ENCODE measurements around the gene GSC2. TPM values are rescaled to one million over a fixed set of nuclear protein-coding genes. Genes with fewer than 3 reads are reported as not detected.

GSC2 gene
- total and polyA plus RNA-seq, 2 of the 8 experiments (the other 6 are each of a cell fraction or from before 2014, with no cell fraction given): 0.17 to 0.48 TPM

- H3K79me2 ChIP-seq (ENCODE audit: control insufficient read depth in 1 of 2, insufficient read depth in 2 of 2, low read length in 2 of 2): peaks cover 20 to 57% of the 10 kb centered on the region in 2 experiments
- no peak overlapping the region for H2AFZ ChIP-seq (ENCODE audit: low read length)
- H2BK5ac ChIP-seq (ENCODE audit: low read depth, low read length): no peak overlapping the region
- no peak overlapping the region for H3K14ac ChIP-seq (ENCODE audit: insufficient read length)
- no peak overlapping the region for H3K56ac ChIP-seq (replicated peaks; ENCODE audit: insufficient read length, low read depth, low read length)
- H3K4me2 ChIP-seq (ENCODE audit: insufficient read depth in 1 of 2, low read depth in 2 of 2, low read length in 2 of 2): peak overlapping the region; percentile 50 to 94
- H3K9me3 ChIP-seq (ENCODE audit: insufficient read depth in 2 of 2, low read depth in 1 of 2, low read length in 1 of 2): no peaks in the 10 kb centered on the region
- POLR2A ChIA-PET (ENCODE audit: partially characterized antibody): interaction anchor here (1.3 to 3.6 kb wide), 4 partner anchors 10 to 53 kb away, joined by 3 to 21 read pairs (median 10); no protein-coding TSS in a partner anchor
- peak overlapping the region in 3 of 4 experiments; percentile 91 to 96 (median 94); a peak in 5 of 7 replicates for H3K9ac ChIP-seq (replicated peaks in 1 of 4; ENCODE audit: extremely low read depth in 1 of 4, low read depth in 3 of 4, low read length in 3 of 4)
- H3K4me1 ChIP-seq (replicated peaks in 1 of 4; ENCODE audit: control insufficient read depth in 3 of 4, insufficient read depth in 4 of 4, low read length in 3 of 4): peaks cover 0 to 9% (median 6%) of the 10 kb centered on the region in 4 experiments; a peak in 5 of 7 replicates
- H4K8ac ChIP-seq (ENCODE audit: extremely low read depth, insufficient read depth, low read length): no peak overlapping the region; the same call in 1 of the 2 replicates
- DNase-seq (ENCODE audit: low read depth in 1 of 2, low spot score in 2 of 2): no peak
- peaks cover 22 to 42% of the 10 kb centered on the region in 2 experiments for H4K20me1 ChIP-seq (replicated peaks in 1 of 2; ENCODE audit: control insufficient read depth in 1 of 2, insufficient read depth in 2 of 2, low read length in 2 of 2)
- H3K18ac ChIP-seq (ENCODE audit: extremely low read depth, low read length): peak overlapping the region; percentile 17; the same call in 1 of the 2 replicates
- H3K27me3 ChIP-seq (replicated peaks in 1 of 4; ENCODE audit: control insufficient read depth in 3 of 4, extremely low read depth in 1 of 4, insufficient read depth in 3 of 4, low read length in 3 of 4): no peaks in the 10 kb centered on the region
- H3K4me3 ChIP-seq (ENCODE audit: extremely low read depth in 1 of 4, insufficient read depth in 2 of 4, low read depth in 3 of 4, low read length in 4 of 4): peak overlapping the region; percentile 85 to 98 (median 92)
- no peak overlapping the region for H2AK5ac ChIP-seq (ENCODE audit: low read depth, low read length)
- H3K4ac ChIP-seq (replicated peaks; ENCODE audit: insufficient read length, low read depth, low read length): no peak overlapping the region
- peaks cover 9% of the 10 kb centered on the region for H3K23me2 ChIP-seq (ENCODE audit: low read depth, low read length)
- CTCF ChIA-PET (ENCODE audit: partially characterized antibody): interaction anchor here (0.9 to 2.4 kb wide), 7 partner anchors 8 to 25 kb away, joined by 3 to 8 read pairs (median 4); partner anchors contain the start of gene ESS2
- FAIRE-seq: no peak
- no peak overlapping the region for H2BK20ac ChIP-seq (ENCODE audit: low read length)
- H2BK12ac ChIP-seq (ENCODE audit: low read depth, low read length): no peak overlapping the region
- no peak overlapping the region for H4K91ac ChIP-seq (replicated peaks; ENCODE audit: insufficient read length, low read length)
- no peak overlapping the region for H2BK120ac ChIP-seq (replicated peaks; ENCODE audit: low read depth, low read length)
- H4K5ac ChIP-seq (ENCODE audit: insufficient read length, low read depth, low read length): no peak overlapping the region
- no peak overlapping the region for H2BK15ac ChIP-seq (ENCODE audit: low read length)
- WGBS, 2 experiments (ENCODE audit: extremely low coverage in 1 of 2, insufficient coverage in 1 of 2, insufficient read length in 1 of 2, insufficient replicate concordance in 2 of 2, low coverage in 1 of 2, low lambda C conversion rate in 2 of 2, missing lambda C conversion rate in 1 of 2): 31% methylated on average over 23 of the region's 23 CpGs; no CpG with 5 or more reads in 1 of the 2 experiments
- no peak overlapping the region for H3K27ac ChIP-seq (ENCODE audit: low read depth, low read length)
- H3K23ac ChIP-seq (ENCODE audit: insufficient read length): no peak overlapping the region
- no peaks in the 10 kb centered on the region; a peak in 2 of 8 replicates for H3K36me3 ChIP-seq (ENCODE audit: control insufficient read depth in 2 of 4, insufficient read depth in 4 of 4, low read length in 3 of 4)
- H3K79me1 ChIP-seq (ENCODE audit: low read depth, low read length): peaks cover 28% of the 10 kb centered on the region
- TF ChIP-seq POLR2AphosphoS5 (IDR thresholded peaks at IDR 0.05; ENCODE audit: low read depth, low read length): no peak
- no peak for TF ChIP-seq EP300 (IDR thresholded peaks at IDR 0.05; ENCODE audit: borderline replicate concordance in 1 of 2, low read depth in 2 of 2, low read length in 2 of 2)
- no peak for TF ChIP-seq RXRA (IDR thresholded peaks at IDR 0.05; ENCODE audit: insufficient read depth, low read depth, low read length)
- TF ChIP-seq KDM1A (IDR thresholded peaks at IDR 0.05; ENCODE audit: borderline replicate concordance, low read length): no peak
- no peak for TF ChIP-seq POU5F1 (IDR thresholded peaks at IDR 0.05; ENCODE audit: low read depth, low read length)
- no peak for TF ChIP-seq CTBP2 (IDR thresholded peaks at IDR 0.05; ENCODE audit: borderline replicate concordance, insufficient read depth, insufficient read length, low read length)
These were observed 29.1 kb downstream of the GSC2 start for GRCh38 chr22:19120829-19121630.

Measured in H1 (cell line).